Upper lobe of right lung (tissue), 1 donor: ENCODE results near the gene TEAD1. TPM values are rescaled to one million over a fixed set of nuclear protein-coding genes. Genes with fewer than 3 reads are reported as not detected.

ENCODE experiments used
- ATAC-seq: fragments of 200-7000 bp; cut with Tn5 transposase; one replicate; pipeline ENCODE4 v1.9.1; 2020; ENCODE audit warnings: mild to moderate bottlenecking, moderate library complexity
- DNase-seq: peaks from one replicate; pipeline ENCODE4 v3.0.0-alpha.2; 2020
- H3K27ac ChIP-seq: fragments of 200-600 bp; one replicate; pipeline ENCODE4 v1.8.0; 2022
- H3K27me3 ChIP-seq: fragments of 200-600 bp; one replicate; pipeline ENCODE4 v1.8.0; 2022; ENCODE audit warnings: mild to moderate bottlenecking
- H3K36me3 ChIP-seq: fragments of 200-600 bp; one replicate; pipeline ENCODE4 v1.8.0; 2022
- H3K4me1 ChIP-seq: fragments of 200-600 bp; one replicate; pipeline ENCODE4 v1.8.0; 2022
- H3K4me3 ChIP-seq: fragments of 200-600 bp; one replicate; pipeline ENCODE4 v1.8.0; 2022; ENCODE audit warnings: mild to moderate bottlenecking
- H3K9me3 ChIP-seq: fragments of 200-600 bp; one replicate; pipeline ENCODE4 v1.8.0; 2022
- CTCF ChIP-seq: fragments of 200-600 bp; IDR thresholded peaks from one replicate; pipeline ENCODE4 v1.8.0; 2022; ENCODE audit warnings: antibody characterized with exemption
- intact Hi-C: fragments of 100-400 bp; cut with DNase I; formaldehyde crosslinking; loops from one replicate; pipeline ENCODE4 v1.11.0; 2022
- total RNA-seq: library from RNA; stranded (reverse); fragmentation: NEBNext Ultra II Directional; extraction: Animal tissue kit (Norgen Biotek cat#: 25700); gene quantifications from one replicate; pipeline ENCODE4 v1.2.1, GENCODE V29; 2021
- donor health status: DM: no; HTN: yes; CAD: no; lungs with severe emphysema.

Gene TEAD1
- total RNA-seq, 1 donor from 2014 or later: 72.3 TPM

GRCh38 chr11:12666915-12667314 lies 7.3 kb upstream of the TEAD1 start:
- intact Hi-C loops: no loop called here
- no peaks in the 10 kb centered on the region for H3K27me3 ChIP-seq
- no peaks in the 10 kb centered on the region for H3K36me3 ChIP-seq
- no peak overlapping the region for H3K27ac ChIP-seq
- DNase-seq (no peak), ATAC-seq (no peak)
- H3K4me1 ChIP-seq: no peaks in the 10 kb centered on the region
- no peaks in the 10 kb centered on the region for H3K9me3 ChIP-seq
- TF ChIP-seq CTCF: no peak
- no peak overlapping the region for H3K4me3 ChIP-seq

- no peaks in the 10 kb centered on the region for H3K4me1 ChIP-seq
- H3K36me3 ChIP-seq: no peaks in the 10 kb centered on the region
- H3K27ac ChIP-seq: no peak overlapping the region
- no peak overlapping the region for H3K4me3 ChIP-seq
- DNase-seq (no peak), ATAC-seq (no peak)
- TF ChIP-seq CTCF: no peak
- no peaks in the 10 kb centered on the region for H3K9me3 ChIP-seq
- H3K27me3 ChIP-seq: no peaks in the 10 kb centered on the region
- intact Hi-C loops: no loop called here
Measured at GRCh38 chr11:12667646-12668045, 6.6 kb upstream of the TEAD1 start.

- Histone ChIP-seq H3K27me3 (no peaks in the 10 kb centered on the region), H3K36me3 (no peaks in the 10 kb centered on the region), H3K27ac (no peak overlapping the region), H3K4me1 (peaks cover under 1% of the 10 kb centered on the region), H3K9me3 (no peaks in the 10 kb centered on the region), H3K4me3 (no peak overlapping the region)
- intact Hi-C loops: no loop called here
- DNase-seq (no peak), ATAC-seq (no peak)
- TF ChIP-seq CTCF: no peak
Measured at GRCh38 chr11:12668166-12668565, 6.1 kb upstream of the TEAD1 start.

GRCh38 chr11:12669930-12670329 lies 4.3 kb upstream of the TEAD1 start:
- intact Hi-C loops: no loop called here
- Histone ChIP-seq H3K27me3 (no peaks in the 10 kb centered on the region), H3K4me3 (no peak overlapping the region), H3K36me3 (no peaks in the 10 kb centered on the region), H3K27ac (no peak overlapping the region), H3K4me1 (peaks cover 5% of the 10 kb centered on the region), H3K9me3 (no peaks in the 10 kb centered on the region)
- ATAC-seq (no peak), DNase-seq (no peak)
- TF ChIP-seq CTCF: no peak

- H3K9me3 ChIP-seq: no peaks in the 10 kb centered on the region
- no peak overlapping the region for H3K4me3 ChIP-seq
- H3K36me3 ChIP-seq: no peaks in the 10 kb centered on the region
- H3K4me1 ChIP-seq: peaks cover 5% of the 10 kb centered on the region
- intact Hi-C loops: no loop called here
- no peak for TF ChIP-seq CTCF
- ATAC-seq (no peak), DNase-seq (no peak)
- no peaks in the 10 kb centered on the region for H3K27me3 ChIP-seq
- no peak overlapping the region for H3K27ac ChIP-seq
Measured at GRCh38 chr11:12671370-12671769, 2.9 kb upstream of the TEAD1 start.

- no peaks in the 10 kb centered on the region for H3K27me3 ChIP-seq
- peak overlapping the region; percentile 62 for H3K4me3 ChIP-seq
- peaks cover 12% of the 10 kb centered on the region for H3K4me1 ChIP-seq
- H3K9me3 ChIP-seq: no peaks in the 10 kb centered on the region
- intact Hi-C loops: no loop called here
- TF ChIP-seq CTCF: no peak
- H3K27ac ChIP-seq: peak overlapping the region; percentile 86
- DNase-seq: no peak
- ATAC-seq: no peak
- no peaks in the 10 kb centered on the region for H3K36me3 ChIP-seq
Measured at GRCh38 chr11:12673601-12673923, 659 bp upstream of the TEAD1 start.
